HEK293 (cell line): ENCODE data around the gene SLC25A31.

Experiments
- CTCF ChIP-seq: fragments of 450-650 bp; formaldehyde crosslinking; IDR thresholded peaks from 2 replicates; pipeline ENCODE4 v1.5.1; 2016; ENCODE audit warnings: missing biosample characterization, missing genetic modification characterization
- ZNF133 ChIP-seq: fragments of 450-650 bp; formaldehyde crosslinking; IDR thresholded peaks from 2 replicates; pipeline ENCODE4 v1.5.1; 2016; ENCODE audit warnings: missing biosample characterization, missing genetic modification characterization
- ZNF248 ChIP-seq: fragments of 450-650 bp; formaldehyde crosslinking; IDR thresholded peaks from 2 replicates; pipeline ENCODE4 v1.5.1; 2017; ENCODE audit warnings: missing biosample characterization, missing genetic modification characterization
- ZNF391 ChIP-seq: fragments of 450-650 bp; formaldehyde crosslinking; IDR thresholded peaks from 2 replicates; pipeline ENCODE4 v1.5.1; 2016; ENCODE audit warnings: low read depth, missing biosample characterization, missing genetic modification characterization, borderline replicate concordance
- ZNF555 ChIP-seq: fragments of 450-650 bp; formaldehyde crosslinking; conservative IDR thresholded peaks from 2 replicates; pipeline ENCODE4 v1.5.1; 2017; ENCODE audit warnings: missing biosample characterization, mild to moderate bottlenecking, missing genetic modification characterization, inconsistent platforms
- ZNF639 ChIP-seq: fragments of 450-650 bp; formaldehyde crosslinking; IDR thresholded peaks from 2 replicates; pipeline ENCODE4 v1.5.1; 2016; ENCODE audit warnings: missing biosample characterization, missing genetic modification characterization
- ZNF654 ChIP-seq: fragments of 450-650 bp; formaldehyde crosslinking; IDR thresholded peaks from 2 replicates; pipeline ENCODE4 v1.5.1; 2016; ENCODE audit warnings: low read depth, missing biosample characterization, missing genetic modification characterization
- ZNF830 ChIP-seq: fragments of 450-650 bp; IDR thresholded peaks from 2 replicates; pipeline ENCODE4 v1.5.0; 2018; ENCODE audit warnings: missing biosample characterization, missing genetic modification characterization, low read depth, mild to moderate bottlenecking, moderate library complexity

GRCh38 chr4:127731406-127731805 is 1.2 kb downstream of the SLC25A31 start:
- no peak for TF ChIP-seq CTCF (tag by site-specific recombination)
- no peak for TF ChIP-seq ZNF639 (tag by site-specific recombination)
- TF ChIP-seq ZNF248 (tag by site-specific recombination), result no peak
- TF ChIP-seq ZNF133 (tag by site-specific recombination), result no peak
- no peak for TF ChIP-seq ZNF555 (tag by site-specific recombination)
- TF ChIP-seq ZNF654 (tag by site-specific recombination), result no peak
- TF ChIP-seq ZNF391, result no peak
- no peak for TF ChIP-seq ZNF830
